SK-N-SH treated with all-trans-retinoic acid at 6 μM for 48 hours (cell line): Measurements from ENCODE around the gene SELENON.
A peak's percentile ranks its signal among the peaks of the same experiment; 100 is the strongest.
"Not testable (repeated sequence)": the region's sequence is repeated elsewhere in the genome, so short reads cannot be mapped to it uniquely, and the experiment has no call there.

Experiments used
- ATAC-seq: fragments of 200-7000 bp; cut with Tn5 transposase; 3 replicates; pipeline ENCODE4 v1.9.1; 2020; ENCODE audit warnings: mild to moderate bottlenecking, moderate library complexity
- BACH2 ChIP-seq: fragments of 250-450 bp; sonication (Bioruptor Pico); IDR thresholded peaks from 2 replicates; pipeline ENCODE4 v1.9.0; 2021; ENCODE audit warnings: mild to moderate bottlenecking, borderline replicate concordance
- CSDC2 ChIP-seq: fragments of 250-450 bp; sonication (Bioruptor Pico); IDR thresholded peaks from 2 replicates; pipeline ENCODE4 v1.5.0; 2020; ENCODE audit warnings: mild to moderate bottlenecking, moderate library complexity
- GLIS3 ChIP-seq: fragments of 250-450 bp; sonication (Bioruptor Pico); IDR thresholded peaks from 2 replicates; pipeline ENCODE4 v1.5.0; 2020; ENCODE audit warnings: mild to moderate bottlenecking, moderate library complexity
- OSR1 ChIP-seq: fragments of 250-450 bp; sonication (Bioruptor Pico); IDR thresholded peaks from 2 replicates; pipeline ENCODE4 v1.8.0; 2022; ENCODE audit warnings: moderate library complexity, mild to moderate bottlenecking, inconsistent platforms
- PATZ1 ChIP-seq: fragments of 250-450 bp; sonication (Bioruptor Pico); IDR thresholded peaks from 2 replicates; pipeline ENCODE4 v1.8.0; 2020; ENCODE audit warnings: mild to moderate bottlenecking, moderate library complexity, borderline replicate concordance
- POU6F1 ChIP-seq: fragments of 250-450 bp; sonication (Bioruptor Pico); IDR thresholded peaks from 2 replicates; pipeline ENCODE4 v1.8.0; 2021; ENCODE audit warnings: low read depth, mild to moderate bottlenecking, moderate library complexity, borderline replicate concordance
- PPARA ChIP-seq: fragments of 250-450 bp; sonication (Bioruptor Pico); IDR thresholded peaks from 2 replicates; pipeline ENCODE4 v1.5.0; 2020; ENCODE audit warnings: mild to moderate bottlenecking, borderline replicate concordance
- SNAI2 ChIP-seq: fragments of 250-450 bp; sonication (Bioruptor Pico); IDR thresholded peaks from 2 replicates; pipeline ENCODE4 v1.5.0; 2020; ENCODE audit warnings: mild to moderate bottlenecking, moderate library complexity
- TCF4 ChIP-seq: fragments of 250-450 bp; sonication (Bioruptor Pico); IDR thresholded peaks from 2 replicates; pipeline ENCODE4 v1.8.0; 2021; ENCODE audit warnings: mild to moderate bottlenecking, moderate library complexity, borderline replicate concordance
- TOX ChIP-seq: fragments of 250-450 bp; sonication (Bioruptor Pico); IDR thresholded peaks from 2 replicates; pipeline ENCODE4 v1.8.0; 2021; ENCODE audit warnings: mild to moderate bottlenecking, moderate library complexity, borderline replicate concordance
- TSHZ2 ChIP-seq: fragments of 250-450 bp; sonication (Bioruptor Pico); IDR thresholded peaks from 2 replicates; pipeline ENCODE4 v1.5.0; 2020; ENCODE audit warnings: mild to moderate bottlenecking, moderate library complexity
- ZFP3 ChIP-seq: fragments of 250-450 bp; sonication (Bioruptor Pico); IDR thresholded peaks from 2 replicates; pipeline ENCODE4 v1.5.0; 2020; ENCODE audit warnings: mild to moderate bottlenecking, moderate library complexity
- ZFP30 ChIP-seq: fragments of 450-650 bp; formaldehyde crosslinking; IDR thresholded peaks from 2 replicates; pipeline ENCODE4 v1.5.0; 2022; ENCODE audit warnings: mild to moderate bottlenecking, moderate library complexity
- ZNF565 ChIP-seq: fragments of 450-650 bp; formaldehyde crosslinking; conservative IDR thresholded peaks from 2 replicates; pipeline ENCODE4 v1.5.0; 2020; ENCODE audit warnings: low read depth, mild to moderate bottlenecking, moderate library complexity
- TF ChIP-seq, protein P1 (sequence below): fragments of 250-450 bp; sonication (Bioruptor Pico); IDR thresholded peaks from 2 replicates; pipeline ENCODE4 v1.5.1; 2020; ENCODE audit warnings: low read depth, mild to moderate bottlenecking, moderate library complexity
- TF ChIP-seq, protein P2 (sequence below): fragments of 250-450 bp; sonication (Bioruptor Pico); IDR thresholded peaks from 2 replicates; pipeline ENCODE4 v1.5.1; 2021; ENCODE audit warnings: mild to moderate bottlenecking, moderate library complexity

SELENON gene

GRCh38 chr1:25834894-25835293, 34.9 kb downstream of the SELENON start:
- TF ChIP-seq ZFP3 (CRISPR knock-in tag) (no peak), TCF4 (CRISPR knock-in tag) (no peak)
- ATAC-seq = no peak

- no peak for ATAC-seq
- TF ChIP-seq SNAI2 (CRISPR knock-in tag) = no peak
- TF ChIP-seq OSR1 (CRISPR knock-in tag) = no peak
- no peak for TF ChIP-seq PPARA (CRISPR knock-in tag)
- TF ChIP-seq ZFP3 (CRISPR knock-in tag) = no peak
- TF ChIP-seq TSHZ2 = no peak
- TF ChIP-seq ZFP30 (CRISPR knock-in tag) = no peak
- TF ChIP-seq POU6F1 (CRISPR knock-in tag) = no peak
- TF ChIP-seq, protein P1, sequence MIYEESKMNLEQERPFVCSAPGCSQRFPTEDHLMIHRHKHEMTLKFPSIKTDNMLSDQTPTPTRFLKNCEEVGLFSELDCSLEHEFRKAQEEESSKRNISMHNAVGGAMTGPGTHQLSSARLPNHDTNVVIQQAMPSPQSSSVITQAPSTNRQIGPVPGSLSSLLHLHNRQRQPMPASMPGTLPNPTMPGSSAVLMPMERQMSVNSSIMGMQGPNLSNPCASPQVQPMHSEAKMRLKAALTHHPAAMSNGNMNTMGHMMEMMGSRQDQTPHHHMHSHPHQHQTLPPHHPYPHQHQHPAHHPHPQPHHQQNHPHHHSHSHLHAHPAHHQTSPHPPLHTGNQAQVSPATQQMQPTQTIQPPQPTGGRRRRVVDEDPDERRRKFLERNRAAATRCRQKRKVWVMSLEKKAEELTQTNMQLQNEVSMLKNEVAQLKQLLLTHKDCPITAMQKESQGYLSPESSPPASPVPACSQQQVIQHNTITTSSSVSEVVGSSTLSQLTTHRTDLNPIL (CRISPR knock-in tag) = no peak
- TF ChIP-seq TOX (CRISPR knock-in tag) = no peak
These were observed 36.7 kb downstream of the SELENON start for GRCh38 chr1:25836695-25837094.

GRCh38 chr1:25837262-25837875, 37.4 kb downstream of the SELENON start:
- TF ChIP-seq PPARA (CRISPR knock-in tag) = no peak
- TF ChIP-seq, protein P2, sequence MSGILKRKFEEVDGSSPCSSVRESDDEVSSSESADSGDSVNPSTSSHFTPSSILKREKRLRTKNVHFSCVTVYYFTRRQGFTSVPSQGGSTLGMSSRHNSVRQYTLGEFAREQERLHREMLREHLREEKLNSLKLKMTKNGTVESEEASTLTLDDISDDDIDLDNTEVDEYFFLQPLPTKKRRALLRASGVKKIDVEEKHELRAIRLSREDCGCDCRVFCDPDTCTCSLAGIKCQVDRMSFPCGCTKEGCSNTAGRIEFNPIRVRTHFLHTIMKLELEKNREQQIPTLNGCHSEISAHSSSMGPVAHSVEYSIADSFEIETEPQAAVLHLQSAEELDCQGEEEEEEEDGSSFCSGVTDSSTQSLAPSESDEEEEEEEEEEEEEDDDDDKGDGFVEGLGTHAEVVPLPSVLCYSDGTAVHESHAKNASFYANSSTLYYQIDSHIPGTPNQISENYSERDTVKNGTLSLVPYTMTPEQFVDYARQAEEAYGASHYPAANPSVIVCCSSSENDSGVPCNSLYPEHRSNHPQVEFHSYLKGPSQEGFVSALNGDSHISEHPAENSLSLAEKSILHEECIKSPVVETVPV (CRISPR knock-in tag) = no peak
- TF ChIP-seq TOX (CRISPR knock-in tag) = no peak
- no peak for TF ChIP-seq ZNF565
- TF ChIP-seq ZFP30 (CRISPR knock-in tag) = no peak
- TF ChIP-seq CSDC2 = no peak
- no peak for TF ChIP-seq PATZ1 (CRISPR knock-in tag)
- TF ChIP-seq, protein P1 (CRISPR knock-in tag) = no peak
- peak; percentile 64; the same call in 2 of the 3 replicates for ATAC-seq

- ATAC-seq = not testable (repeated sequence)
These were observed 39.8 kb downstream of the SELENON start for GRCh38 chr1:25839808-25840207.

- ATAC-seq = no peak
- TF ChIP-seq BACH2 (CRISPR knock-in tag) (no peak), ZFP3 (CRISPR knock-in tag) (no peak), SNAI2 (CRISPR knock-in tag) (no peak), GLIS3 (CRISPR knock-in tag) (no peak), CSDC2 (no peak), POU6F1 (CRISPR knock-in tag) (no peak)
- TF ChIP-seq, protein P2 (CRISPR knock-in tag) = no peak
These were observed 43.5 kb downstream of the SELENON start for GRCh38 chr1:25843483-25843882.
